Transverse colon (tissue), 4 donors: ENCODE results near the gene SYNE2. TPM values are rescaled to one million over a fixed set of nuclear protein-coding genes. Genes with fewer than 3 reads are reported as not detected.

Experiments used
- DNase-seq: peaks from one replicate; pipeline ENCODE4 v3.0.0-alpha.2; 2019
- H3K27ac ChIP-seq, 4 donors: fragments of 200-600 bp; sonication (generic); 2 replicates each; pipeline ENCODE4 v1.5.1; 2016 to 2018; ENCODE audit warnings: inconsistent platforms in 4 of 4
- H3K27me3 ChIP-seq: fragments of 200-600 bp; sonication (generic); 2 replicates; pipeline ENCODE4 v1.5.1; 2017; ENCODE audit warnings: inconsistent platforms
- H3K36me3 ChIP-seq, 4 donors: fragments of 200-600 bp; sonication (generic); 2 replicates each; pipeline ENCODE4 v1.5.1; 2017 to 2019; ENCODE audit warnings: inconsistent platforms in 4 of 4
- H3K4me1 ChIP-seq, 4 donors: fragments of 200-600 bp; sonication (generic); 2 replicates each; pipeline ENCODE4 v1.5.1; 2017 to 2020; ENCODE audit warnings: inconsistent platforms in 4 of 4
- H3K4me3 ChIP-seq, 4 donors: fragments of 200-600 bp; sonication (generic); 1 replicate in 1 of 4; 2 replicates in 3 of 4; pipeline versions ENCODE4 v1.5.1 to v1.6.1; 2017 to 2019; ENCODE audit warnings: inconsistent platforms in 4 of 4
- H3K9me3 ChIP-seq, 2 donors: fragments of 200-600 bp; sonication (generic); 2 replicates each; pipeline ENCODE4 v1.5.1; 2017 to 2019; ENCODE audit warnings: inconsistent platforms in 2 of 2
- EP300 ChIP-seq: sonication (generic); formaldehyde crosslinking; IDR thresholded peaks from one replicate; pipeline ENCODE4 v1.6.1; 2017; ENCODE audit warnings: antibody characterized with exemption, low read depth
- POLR2A ChIP-seq: fragments of 450-650 bp; IDR thresholded peaks from one replicate; pipeline ENCODE4 v1.6.1; 2016; ENCODE audit warnings: antibody characterized with exemption, mild to moderate bottlenecking, moderate library complexity
- POLR2AphosphoS5 ChIP-seq, 3 donors: sonication (generic); formaldehyde crosslinking; IDR thresholded peaks; one replicate each; pipeline ENCODE4 v1.6.1; 2016; ENCODE audit warnings: antibody characterized with exemption in 3 of 3
- WGBS, 2 donors: methylation state at CpG; one replicate each; pipeline ENCODE4 v1.1.5; 2018; ENCODE audit warnings: low coverage in 1 of 2; 5-methylcytosine and 5-hydroxymethylcytosine counted together
- in situ Hi-C, 4 donors: fragments of 200-750 bp; cut with MboI; loops; one replicate each; pipeline versions ENCODE4 v1.15.0 to v1.15.1; 2017; ENCODE audit warnings: low sequenced_read_pairs in 3 of 4, low pct_ligation_motif_present in 1 of 4, low pct_unique_long_range_greater_than_20kb in 1 of 4
- intact Hi-C: fragments of 100-400 bp; cut with DNase I; formaldehyde crosslinking; loops from one replicate; pipeline ENCODE4 v1.15.1; 2023; ENCODE audit warnings: low total_unique reads
- total RNA-seq, 4 donors: library from RNA; depleted of rRNA; stranded (reverse); fragments of >200 nt; gene quantifications; one replicate each; pipeline ENCODE4 v1.1.0, GENCODE V29; 2016
- TF ChIP-seq, protein P1 (sequence below), 5 experiments: fragments of 200-600 bp in 3 of 5; fragments of 450-650 bp in 2 of 5; sonication (generic) in 3 of 5; IDR thresholded peaks; 1 replicate in 2 of 5; 2 replicates in 3 of 5; pipeline ENCODE4 v1.5.1; 2016 to 2017; ENCODE audit warnings: antibody characterized with exemption in 5 of 5, inconsistent platforms in 3 of 5, mild to moderate bottlenecking in 2 of 5, moderate library complexity in 1 of 5

The SYNE2 gene
- total RNA-seq, 4 donors from 2014 or later, result 242 to 491 (median 304) TPM

DNA sequence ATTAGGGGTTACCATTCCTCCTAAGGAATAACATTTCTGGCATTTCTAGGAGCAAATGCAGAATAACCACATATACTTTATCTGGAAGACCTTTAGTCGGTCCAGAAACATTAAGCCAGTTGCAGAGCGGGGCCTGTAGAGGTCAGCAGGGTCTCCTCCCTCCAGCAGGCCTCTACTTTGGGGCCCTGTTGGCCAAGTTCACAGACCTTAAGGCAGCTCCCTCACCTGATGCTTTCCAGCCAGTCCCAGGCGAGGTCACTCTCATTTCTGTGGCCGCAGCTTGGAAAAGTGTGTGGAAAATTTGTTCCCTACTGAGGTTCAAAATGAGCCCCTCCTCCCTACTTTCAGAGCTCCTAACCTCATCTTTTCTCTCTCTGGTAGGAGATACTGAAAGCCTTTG lies 367.3 kb downstream of the SYNE2 start:
- H3K9me3 ChIP-seq, result no peaks in the 10 kb centered on the region
- no peak for TF ChIP-seq POLR2AphosphoS5 (IDR thresholded peaks at IDR 0.05)
- TF ChIP-seq EP300, result no peak
- TF ChIP-seq, protein P1, sequence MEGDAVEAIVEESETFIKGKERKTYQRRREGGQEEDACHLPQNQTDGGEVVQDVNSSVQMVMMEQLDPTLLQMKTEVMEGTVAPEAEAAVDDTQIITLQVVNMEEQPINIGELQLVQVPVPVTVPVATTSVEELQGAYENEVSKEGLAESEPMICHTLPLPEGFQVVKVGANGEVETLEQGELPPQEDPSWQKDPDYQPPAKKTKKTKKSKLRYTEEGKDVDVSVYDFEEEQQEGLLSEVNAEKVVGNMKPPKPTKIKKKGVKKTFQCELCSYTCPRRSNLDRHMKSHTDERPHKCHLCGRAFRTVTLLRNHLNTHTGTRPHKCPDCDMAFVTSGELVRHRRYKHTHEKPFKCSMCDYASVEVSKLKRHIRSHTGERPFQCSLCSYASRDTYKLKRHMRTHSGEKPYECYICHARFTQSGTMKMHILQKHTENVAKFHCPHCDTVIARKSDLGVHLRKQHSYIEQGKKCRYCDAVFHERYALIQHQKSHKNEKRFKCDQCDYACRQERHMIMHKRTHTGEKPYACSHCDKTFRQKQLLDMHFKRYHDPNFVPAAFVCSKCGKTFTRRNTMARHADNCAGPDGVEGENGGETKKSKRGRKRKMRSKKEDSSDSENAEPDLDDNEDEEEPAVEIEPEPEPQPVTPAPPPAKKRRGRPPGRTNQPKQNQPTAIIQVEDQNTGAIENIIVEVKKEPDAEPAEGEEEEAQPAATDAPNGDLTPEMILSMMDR (IDR thresholded peaks at IDR 0.05), result no peak
- no peak for TF ChIP-seq POLR2A
- WGBS, 2 donors, result 60 to 88% methylated on average over 1 to 4 of the region's 4 CpGs
- peaks cover 0 to 65% (median 32%) of the 10 kb centered on the region in 4 donors for H3K36me3 ChIP-seq
- in situ Hi-C loops (no loop called here), intact Hi-C loops (no loop called here)
- no peak for DNase-seq
- H3K4me3 ChIP-seq, result no peak overlapping the region
- no peak overlapping the region for H3K27ac ChIP-seq
- H3K27me3 ChIP-seq, result no peaks in the 10 kb centered on the region
- no peaks in the 10 kb centered on the region for H3K4me1 ChIP-seq

GRCh38 chr14:64220466-64220865 lies 367.7 kb downstream of the SYNE2 start:
- DNase-seq, result no peak
- Histone ChIP-seq H3K4me3 (no peak overlapping the region), H3K4me1 (no peaks in the 10 kb centered on the region), H3K36me3 (peaks cover 0 to 66% (median 33%) of the 10 kb centered on the region in 4 donors), H3K9me3 (no peaks in the 10 kb centered on the region), H3K27me3 (no peaks in the 10 kb centered on the region), H3K27ac (no peak overlapping the region)
- WGBS, 2 donors, result 63 to 83% methylated on average over 6 to 14 of the region's 14 CpGs
- in situ Hi-C loops, result no loop called here
- TF ChIP-seq POLR2AphosphoS5 (IDR thresholded peaks at IDR 0.05) (no peak), POLR2A (no peak), EP300 (no peak)
- TF ChIP-seq, protein P1 (IDR thresholded peaks at IDR 0.05), result no peak
- intact Hi-C loops, result no loop called here

- no peak overlapping the region for H3K27ac ChIP-seq
- H3K27me3 ChIP-seq, result no peaks in the 10 kb centered on the region
- peaks cover 0 to 61% (median 29%) of the 10 kb centered on the region in 4 donors for H3K36me3 ChIP-seq
- DNase-seq, result no peak
- in situ Hi-C loops (no loop called here), intact Hi-C loops (no loop called here)
- no peaks in the 10 kb centered on the region for H3K4me1 ChIP-seq
- TF ChIP-seq POLR2A (no peak), POLR2AphosphoS5 (IDR thresholded peaks at IDR 0.05) (no peak)
- no peaks in the 10 kb centered on the region for H3K9me3 ChIP-seq
- H3K4me3 ChIP-seq, result no peak overlapping the region
- WGBS, 2 donors, result 83 to 85% methylated on average over 4 to 14 of the region's 14 CpGs
Measured at GRCh38 chr14:64221391-64222003, 368.7 kb downstream of the SYNE2 start.

GRCh38 chr14:64225151-64225757 lies 372.4 kb downstream of the SYNE2 start:
- no peak for DNase-seq
- Histone ChIP-seq H3K4me1 (no peaks in the 10 kb centered on the region), H3K27me3 (no peaks in the 10 kb centered on the region), H3K9me3 (no peaks in the 10 kb centered on the region), H3K36me3 (peaks cover 0 to 60% (median 20%) of the 10 kb centered on the region in 4 donors), H3K4me3 (no peak overlapping the region), H3K27ac (no peak overlapping the region)
- TF ChIP-seq POLR2A, result no peak
- TF ChIP-seq POLR2AphosphoS5 (IDR thresholded peaks at IDR 0.05), result no peak
- TF ChIP-seq, protein P1 (IDR thresholded peaks at IDR 0.05), result no peak
- TF ChIP-seq EP300, result no peak
- intact Hi-C loops, result no loop called here
- 86% methylated on average over 10 of the region's 10 CpGs; no CpG with 5 or more reads in 1 of the 2 donors for WGBS, 2 donors
- in situ Hi-C loops, result no loop called here
